Mammary epithelial cell (primary cell): ENCODE results near the gene ABCG2.

Experiments used
- EZH2 ChIP-seq: IDR thresholded peaks from 2 replicates; pipeline ENCODE4 v1.6.1; 2012; ENCODE audit warnings: low read length, inconsistent platforms, borderline replicate concordance
- TF ChIP-seq, protein P1 (sequence below), 2 donors: IDR thresholded peaks in 1 of 2; conservative IDR thresholded peaks in 1 of 2; 2 replicates each; pipeline ENCODE4 v1.5.1; 2011 to 2012; ENCODE audit warnings: inconsistent platforms in 2 of 2, low read length in 2 of 2, mild to moderate bottlenecking in 2 of 2, control low read depth in 1 of 2, low read depth in 1 of 2; ENCODE audit not compliant: insufficient read depth in 1 of 2; ENCODE audit errors: extremely low read depth in 1 of 2

DNA sequence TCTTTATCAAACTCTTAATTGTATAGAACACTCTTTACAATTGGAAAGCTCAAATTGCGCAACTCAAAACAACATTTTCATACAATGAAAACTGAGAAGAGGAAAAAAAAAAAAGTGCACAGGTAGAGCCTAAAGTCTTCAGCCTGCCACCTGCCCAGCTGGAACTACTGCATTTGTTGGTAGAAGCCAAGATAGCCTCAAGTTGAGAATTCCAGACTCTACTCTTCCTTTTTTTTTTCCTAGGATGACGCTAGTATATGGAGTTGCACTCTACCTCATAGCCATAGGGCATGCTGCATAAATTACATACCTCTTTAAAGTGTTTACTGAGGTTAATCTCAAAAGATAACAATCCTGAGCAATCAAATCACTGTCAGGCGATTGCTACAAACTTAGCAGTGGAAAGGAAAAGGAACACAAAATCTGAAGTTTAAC lies 13.6 kb downstream of the ABCG2 start:
- TF ChIP-seq, protein P1, sequence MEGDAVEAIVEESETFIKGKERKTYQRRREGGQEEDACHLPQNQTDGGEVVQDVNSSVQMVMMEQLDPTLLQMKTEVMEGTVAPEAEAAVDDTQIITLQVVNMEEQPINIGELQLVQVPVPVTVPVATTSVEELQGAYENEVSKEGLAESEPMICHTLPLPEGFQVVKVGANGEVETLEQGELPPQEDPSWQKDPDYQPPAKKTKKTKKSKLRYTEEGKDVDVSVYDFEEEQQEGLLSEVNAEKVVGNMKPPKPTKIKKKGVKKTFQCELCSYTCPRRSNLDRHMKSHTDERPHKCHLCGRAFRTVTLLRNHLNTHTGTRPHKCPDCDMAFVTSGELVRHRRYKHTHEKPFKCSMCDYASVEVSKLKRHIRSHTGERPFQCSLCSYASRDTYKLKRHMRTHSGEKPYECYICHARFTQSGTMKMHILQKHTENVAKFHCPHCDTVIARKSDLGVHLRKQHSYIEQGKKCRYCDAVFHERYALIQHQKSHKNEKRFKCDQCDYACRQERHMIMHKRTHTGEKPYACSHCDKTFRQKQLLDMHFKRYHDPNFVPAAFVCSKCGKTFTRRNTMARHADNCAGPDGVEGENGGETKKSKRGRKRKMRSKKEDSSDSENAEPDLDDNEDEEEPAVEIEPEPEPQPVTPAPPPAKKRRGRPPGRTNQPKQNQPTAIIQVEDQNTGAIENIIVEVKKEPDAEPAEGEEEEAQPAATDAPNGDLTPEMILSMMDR (conservative IDR thresholded peaks at IDR 0.05 in 1 of 2, IDR thresholded peaks at IDR 0.05 in 1 of 2; ENCODE audit: extremely low read depth in 1 of 2, insufficient read depth in 1 of 2, low read depth in 1 of 2, low read length in 2 of 2), result no peak
- no peak for TF ChIP-seq EZH2
